Nephron progenitor cell (in vitro differentiated cells): Measurements from ENCODE around the gene HAAO.

Experiments
- DNase-seq: peaks from one replicate; pipeline ENCODE4 v3.0.0; 2021
- H3K27ac Mint-ChIP-seq: 2 replicates; pipeline ENCODE4 v1.8.0; 2021; ENCODE audit warnings: mild to moderate bottlenecking, moderate library complexity, mixed read lengths
- H3K27me3 Mint-ChIP-seq: 2 replicates; pipeline ENCODE4 v1.8.0; 2021; ENCODE audit warnings: mild to moderate bottlenecking, low read depth, mixed read lengths; ENCODE audit not compliant: poor library complexity
- H3K36me3 Mint-ChIP-seq: 2 replicates; pipeline ENCODE4 v1.8.0; 2021; ENCODE audit warnings: low read depth, mixed read lengths
- H3K4me1 Mint-ChIP-seq: 2 replicates; pipeline ENCODE4 v1.8.0; 2021; ENCODE audit warnings: mixed read lengths
- H3K4me3 Mint-ChIP-seq: 2 replicates; pipeline ENCODE4 v1.8.0; 2021; ENCODE audit warnings: mild to moderate bottlenecking, moderate library complexity, mixed read lengths
- H3K9me3 Mint-ChIP-seq: 2 replicates; pipeline ENCODE4 v1.8.0; 2021; ENCODE audit warnings: mild to moderate bottlenecking, moderate library complexity, mixed read lengths
- CTCF ChIP-seq: fragments of 200-600 bp; sonication (generic); IDR thresholded peaks from 2 replicates; pipeline ENCODE4 v1.5.0; 2021; ENCODE audit warnings: antibody characterized with exemption

Gene HAAO

GRCh38 chr2:42788882-42789281 lies 3.5 kb downstream of the HAAO start:
- DNase-seq = no peak
- H3K27ac Mint-ChIP-seq = no peak overlapping the region
- H3K36me3 Mint-ChIP-seq = peaks cover 6% of the 10 kb centered on the region
- no peak for TF ChIP-seq CTCF
- H3K27me3 Mint-ChIP-seq = peaks cover 37% of the 10 kb centered on the region
- peak overlapping the region; percentile 55 for H3K4me3 Mint-ChIP-seq
- H3K9me3 Mint-ChIP-seq = no peaks in the 10 kb centered on the region
- H3K4me1 Mint-ChIP-seq = peaks cover 62% of the 10 kb centered on the region

- no peak for DNase-seq
- Mint-ChIP-seq H3K9me3 (no peaks in the 10 kb centered on the region), H3K27ac (no peak overlapping the region), H3K4me1 (peaks cover 57% of the 10 kb centered on the region), H3K27me3 (peaks cover 32% of the 10 kb centered on the region), H3K36me3 (peaks cover 6% of the 10 kb centered on the region), H3K4me3 (peak overlapping the region; percentile 55)
- no peak for TF ChIP-seq CTCF
These were observed 3.9 kb downstream of the HAAO start for GRCh38 chr2:42788478-42788793.

GRCh38 chr2:42787788-42788477 lies 4.5 kb downstream of the HAAO start:
- H3K4me3 Mint-ChIP-seq = no peak overlapping the region
- peaks cover under 1% of the 10 kb centered on the region for H3K9me3 Mint-ChIP-seq
- H3K27me3 Mint-ChIP-seq = peaks cover 29% of the 10 kb centered on the region
- no peak for DNase-seq
- peaks cover 54% of the 10 kb centered on the region for H3K4me1 Mint-ChIP-seq
- no peak for TF ChIP-seq CTCF
- no peak overlapping the region for H3K27ac Mint-ChIP-seq
- peaks cover 9% of the 10 kb centered on the region for H3K36me3 Mint-ChIP-seq

- DNase-seq = no peak
- Mint-ChIP-seq H3K4me1 (peaks cover 59% of the 10 kb centered on the region), H3K9me3 (peaks cover 6% of the 10 kb centered on the region), H3K27me3 (peaks cover 29% of the 10 kb centered on the region), H3K36me3 (peaks cover 14% of the 10 kb centered on the region), H3K4me3 (no peak overlapping the region), H3K27ac (no peak overlapping the region)
- TF ChIP-seq CTCF = no peak
These were observed 5.0 kb downstream of the HAAO start for GRCh38 chr2:42787424-42787787.

GRCh38 chr2:42786561-42787345 lies 5.6 kb downstream of the HAAO start:
- Mint-ChIP-seq H3K9me3 (peaks cover 13% of the 10 kb centered on the region), H3K4me3 (no peak overlapping the region), H3K27me3 (peaks cover 23% of the 10 kb centered on the region), H3K27ac (no peak overlapping the region), H3K36me3 (peaks cover 21% of the 10 kb centered on the region), H3K4me1 (peaks cover 58% of the 10 kb centered on the region)
- TF ChIP-seq CTCF = no peak
- DNase-seq = no peak
